Ishikawa (cell line): ENCODE measurements around the gene SLC31A2.

Experiments used
- CEBPB ChIP-seq: IDR thresholded peaks from 2 replicates; pipeline ENCODE4 v1.6.1; 2012
- CREB1 ChIP-seq: IDR thresholded peaks from 2 replicates; pipeline ENCODE4 v1.6.1; 2012; ENCODE audit warnings: low read depth

DNA sequence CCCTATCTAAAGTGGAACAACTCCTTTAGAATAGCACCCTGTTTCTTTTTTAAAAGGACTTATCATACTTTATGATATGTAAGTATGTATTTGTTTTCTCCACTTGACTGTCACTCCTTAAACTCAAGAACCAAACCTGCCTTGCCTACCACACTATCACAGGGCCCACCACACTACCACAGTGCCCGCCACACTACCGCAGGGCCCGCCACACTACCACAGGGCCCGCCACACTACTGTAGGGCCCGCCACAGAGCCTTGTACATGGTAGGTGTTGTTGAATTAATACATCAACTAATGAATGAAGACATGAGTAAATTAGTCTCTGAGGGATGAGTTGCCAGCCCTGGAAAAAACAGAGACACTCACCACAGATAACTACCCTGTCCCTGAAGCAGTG is 18.0 kb downstream of the SLC31A2 start:
- TF ChIP-seq CREB1: no peak
- TF ChIP-seq CEBPB: no peak
